Measurements from ENCODE around the gene GRM7. TPM values are rescaled to one million over a fixed set of nuclear protein-coding genes. Genes with fewer than 3 reads are reported as not detected.

GRM7 gene
- total and polyA plus RNA-seq, 5 donors from 2014 or later: not detected

DNA sequence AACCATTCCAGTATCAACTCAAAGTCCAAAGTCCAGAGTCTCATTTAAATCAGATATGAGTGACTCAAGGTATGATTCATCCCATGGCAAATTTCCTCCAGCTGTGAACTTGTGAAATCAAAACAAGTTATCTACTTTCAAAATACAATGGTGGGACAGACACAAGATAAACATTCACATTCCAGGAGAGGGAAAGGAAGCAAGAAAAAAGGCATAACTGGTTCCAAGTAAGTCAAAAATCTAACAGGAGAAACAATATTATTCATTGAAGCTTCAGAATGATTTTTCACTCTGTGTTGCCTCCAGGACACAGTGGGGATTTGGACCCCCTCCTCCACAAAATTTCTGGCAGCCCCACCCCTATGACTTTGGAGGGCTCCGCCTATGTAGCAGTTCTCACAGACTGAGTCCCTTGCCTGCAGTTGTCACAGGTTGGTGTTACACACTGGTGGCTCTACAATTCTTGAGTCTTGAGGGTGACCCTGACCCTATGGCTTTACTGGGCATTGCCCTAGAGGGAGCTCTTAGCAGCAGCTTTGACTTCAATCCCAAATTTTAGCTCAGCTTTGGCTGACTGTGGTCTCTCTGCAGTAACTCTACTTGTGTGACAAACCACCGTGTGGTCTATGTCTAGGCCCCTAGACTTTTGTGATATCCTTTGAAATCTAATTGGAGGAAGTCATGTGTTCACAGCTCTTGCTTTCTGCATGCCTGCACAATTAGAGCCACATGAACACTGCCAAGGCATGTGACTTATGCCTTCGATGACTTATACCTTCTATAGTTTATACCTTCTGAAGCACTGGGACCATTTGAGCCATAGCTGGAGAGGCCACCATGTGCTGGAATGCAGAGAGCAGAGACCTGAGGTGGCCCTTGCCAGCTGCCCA, 644.2 kb downstream of the GRM7 start:
- peaks cover 0 to 10% (median 4%) of the 10 kb centered on the region in 7 donors for H3K9me3 Mint-ChIP-seq
- no peak for ATAC-seq (ENCODE audit: low read depth in 2 of 2)
- H3K27me3 Mint-ChIP-seq: no peaks in the 10 kb centered on the region
- H3K4me1 ChIP-seq (ENCODE audit: control insufficient read depth, insufficient read depth, low read length, poor library complexity, severe bottlenecking): no peaks in the 10 kb centered on the region
- no peaks in the 10 kb centered on the region for H3K4me1 Mint-ChIP-seq
- H3K36me3 ChIP-seq (ENCODE audit: control insufficient read depth, insufficient read depth, low read length): no peaks in the 10 kb centered on the region
- no peak for DNase-seq
- H3K4me3 ChIP-seq (ENCODE audit: low read depth, low read length): no peak overlapping the region
- H3K36me3 Mint-ChIP-seq: no peaks in the 10 kb centered on the region
- no peak overlapping the region for H3K4me3 Mint-ChIP-seq
- H3K27ac Mint-ChIP-seq: no peak overlapping the region
- no peaks in the 10 kb centered on the region for H3K9me3 ChIP-seq (ENCODE audit: control insufficient read depth in 2 of 2, low read length in 2 of 2)
- H3K27ac ChIP-seq (ENCODE audit: insufficient read depth, low read length, poor library complexity, severe bottlenecking): no peak overlapping the region
- H3K27me3 ChIP-seq (ENCODE audit: control insufficient read depth, insufficient read depth, low read length): no peaks in the 10 kb centered on the region

DNA sequence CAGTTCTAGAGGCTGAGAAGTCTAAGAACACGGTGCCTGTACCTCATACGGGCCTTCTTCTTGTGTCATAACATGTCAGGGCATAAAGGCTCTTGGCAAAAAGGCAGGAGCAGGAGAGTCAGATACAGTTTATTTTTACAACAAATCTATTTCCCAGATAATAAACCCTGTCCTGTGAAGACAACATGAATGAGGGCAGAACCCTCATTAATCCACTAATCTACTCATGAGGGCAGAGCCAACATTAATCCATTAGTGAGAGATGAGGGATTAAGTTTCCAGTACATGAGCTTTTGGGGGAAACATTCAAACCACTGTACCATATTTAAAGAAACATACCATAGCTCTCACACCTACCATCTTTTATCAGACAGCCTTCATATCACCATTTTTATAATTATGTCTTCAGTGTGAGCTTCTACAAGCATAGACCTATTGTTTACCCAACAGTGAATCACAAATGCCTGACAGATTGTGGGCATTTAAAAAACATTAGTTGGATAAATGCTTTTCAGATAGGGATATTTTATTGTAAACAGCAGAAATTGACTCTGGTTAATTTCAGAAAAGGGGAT, 645.8 kb downstream of the GRM7 start:
- H3K4me3 ChIP-seq (ENCODE audit: low read depth, low read length): no peak overlapping the region
- ATAC-seq (ENCODE audit: low read depth in 2 of 2) (no peak), DNase-seq (no peak)
- no peaks in the 10 kb centered on the region for H3K27me3 ChIP-seq (ENCODE audit: control insufficient read depth, insufficient read depth, low read length)
- no peaks in the 10 kb centered on the region for H3K36me3 Mint-ChIP-seq
- H3K36me3 ChIP-seq (ENCODE audit: control insufficient read depth, insufficient read depth, low read length): no peaks in the 10 kb centered on the region
- H3K4me1 ChIP-seq (ENCODE audit: control insufficient read depth, insufficient read depth, low read length, poor library complexity, severe bottlenecking): no peaks in the 10 kb centered on the region
- H3K4me3 Mint-ChIP-seq: no peak overlapping the region
- H3K27ac Mint-ChIP-seq: no peak overlapping the region
- no peaks in the 10 kb centered on the region for H3K4me1 Mint-ChIP-seq
- H3K27me3 Mint-ChIP-seq: no peaks in the 10 kb centered on the region
- peaks cover 0 to 10% (median 4%) of the 10 kb centered on the region in 7 donors for H3K9me3 Mint-ChIP-seq
- no peak overlapping the region for H3K27ac ChIP-seq (ENCODE audit: insufficient read depth, low read length, poor library complexity, severe bottlenecking)
- H3K9me3 ChIP-seq (ENCODE audit: control insufficient read depth in 2 of 2, low read length in 2 of 2): no peaks in the 10 kb centered on the region

DNA sequence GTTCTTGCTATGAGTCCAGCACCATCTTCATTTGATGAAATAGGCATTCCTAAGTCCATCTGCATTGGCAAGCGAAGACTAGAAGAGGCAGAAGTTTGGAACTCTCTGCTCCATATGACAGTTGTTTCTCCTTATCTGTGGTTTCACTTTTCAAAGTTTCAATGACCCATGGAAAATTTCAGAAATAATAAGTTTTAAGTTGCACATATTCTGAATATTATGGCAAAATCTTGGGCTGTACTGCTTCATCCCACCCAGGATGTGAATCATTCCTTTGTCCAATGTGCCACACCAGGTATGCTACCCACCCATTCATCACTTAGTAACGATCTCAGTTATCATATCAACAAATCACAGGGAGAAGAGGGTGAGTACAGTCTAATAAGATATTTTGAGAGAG, 647.9 kb downstream of the GRM7 start:
- Histone ChIP-seq H3K4me3 (ENCODE audit: low read depth, low read length) (no peak overlapping the region), H3K27ac (ENCODE audit: insufficient read depth, low read length, poor library complexity, severe bottlenecking) (no peak overlapping the region), H3K36me3 (ENCODE audit: control insufficient read depth, insufficient read depth, low read length) (no peaks in the 10 kb centered on the region), H3K4me1 (ENCODE audit: control insufficient read depth, insufficient read depth, low read length, poor library complexity, severe bottlenecking) (no peaks in the 10 kb centered on the region), H3K27me3 (ENCODE audit: control insufficient read depth, insufficient read depth, low read length) (no peaks in the 10 kb centered on the region), H3K9me3 (ENCODE audit: control insufficient read depth in 2 of 2, low read length in 2 of 2) (no peaks in the 10 kb centered on the region)
- Mint-ChIP-seq H3K27ac (no peak overlapping the region), H3K9me3 (peaks cover 0 to 6% (median 3%) of the 10 kb centered on the region in 7 donors), H3K4me3 (no peak overlapping the region), H3K4me1 (no peaks in the 10 kb centered on the region), H3K36me3 (no peaks in the 10 kb centered on the region), H3K27me3 (no peaks in the 10 kb centered on the region)
- ATAC-seq (ENCODE audit: low read depth in 2 of 2) (no peak), DNase-seq (no peak)

DNA sequence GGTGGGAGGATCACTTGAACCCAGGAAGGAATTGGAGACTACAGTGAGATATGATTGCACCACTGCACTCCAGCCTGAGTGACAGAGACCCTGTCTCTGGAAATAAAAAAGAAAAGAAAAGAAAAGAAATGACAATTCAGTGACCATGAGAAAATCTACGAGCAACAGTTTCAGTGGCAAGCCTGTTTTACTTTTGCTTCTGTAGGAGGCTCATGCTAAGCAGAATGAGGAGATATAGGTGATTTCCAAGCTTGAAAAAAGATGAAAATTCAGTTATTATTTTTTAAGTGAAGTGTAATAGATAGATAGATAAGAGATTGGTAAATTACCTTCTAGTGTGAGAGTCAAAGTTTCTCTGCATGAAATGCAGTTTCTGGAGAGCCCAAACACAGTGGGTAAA, 651.1 kb downstream of the GRM7 start:
- no peaks in the 10 kb centered on the region for H3K36me3 ChIP-seq (ENCODE audit: control insufficient read depth, insufficient read depth, low read length)
- H3K27ac ChIP-seq (ENCODE audit: insufficient read depth, low read length, poor library complexity, severe bottlenecking): no peak overlapping the region
- Mint-ChIP-seq H3K36me3 (no peaks in the 10 kb centered on the region), H3K4me3 (no peak overlapping the region), H3K27me3 (no peaks in the 10 kb centered on the region), H3K27ac (peak overlapping the region in 1 of 3 donors; percentile 69), H3K4me1 (no peaks in the 10 kb centered on the region), H3K9me3 (peaks cover 0 to 5% (median 1%) of the 10 kb centered on the region in 7 donors)
- H3K4me3 ChIP-seq (ENCODE audit: low read depth, low read length): no peak overlapping the region
- H3K27me3 ChIP-seq (ENCODE audit: control insufficient read depth, insufficient read depth, low read length): no peaks in the 10 kb centered on the region
- no peak for ATAC-seq (ENCODE audit: low read depth in 2 of 2)
- DNase-seq: no peak
- no peaks in the 10 kb centered on the region for H3K9me3 ChIP-seq (ENCODE audit: control insufficient read depth in 2 of 2, low read length in 2 of 2)
- no peaks in the 10 kb centered on the region for H3K4me1 ChIP-seq (ENCODE audit: control insufficient read depth, insufficient read depth, low read length, poor library complexity, severe bottlenecking)

DNA sequence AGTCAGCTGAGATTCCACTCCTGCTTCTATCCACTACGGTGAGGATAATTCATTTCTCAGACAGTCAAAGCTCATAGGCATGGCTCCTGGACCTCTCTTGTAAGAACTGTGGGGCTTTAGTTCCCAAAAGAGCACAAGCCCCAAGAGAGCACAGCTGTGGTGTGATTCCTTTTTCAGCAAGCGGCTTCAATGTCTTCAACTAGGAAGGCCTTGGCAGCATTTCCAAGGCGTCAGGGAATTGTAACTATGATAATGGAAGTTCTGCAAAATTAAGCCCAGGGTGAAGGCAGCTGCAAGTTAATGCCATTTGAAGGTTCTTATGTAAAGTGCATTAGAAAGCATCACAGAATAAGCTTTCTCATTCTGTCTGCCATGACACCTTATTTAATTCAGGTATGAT, 657.1 kb downstream of the GRM7 start:
- Histone ChIP-seq H3K4me3 (ENCODE audit: low read depth, low read length) (no peak overlapping the region), H3K4me1 (ENCODE audit: control insufficient read depth, insufficient read depth, low read length, poor library complexity, severe bottlenecking) (no peaks in the 10 kb centered on the region), H3K9me3 (ENCODE audit: control insufficient read depth in 2 of 2, low read length in 2 of 2) (peaks cover 0 to under 1% of the 10 kb centered on the region in 2 experiments), H3K27me3 (ENCODE audit: control insufficient read depth, insufficient read depth, low read length) (no peaks in the 10 kb centered on the region), H3K27ac (ENCODE audit: insufficient read depth, low read length, poor library complexity, severe bottlenecking) (no peak overlapping the region), H3K36me3 (ENCODE audit: control insufficient read depth, insufficient read depth, low read length) (no peaks in the 10 kb centered on the region)
- ATAC-seq (ENCODE audit: low read depth in 2 of 2) (no peak), DNase-seq (no peak)
- no peaks in the 10 kb centered on the region for H3K36me3 Mint-ChIP-seq
- no peak overlapping the region for H3K4me3 Mint-ChIP-seq
- H3K9me3 Mint-ChIP-seq: peaks cover 0 to 4% (median 2%) of the 10 kb centered on the region in 7 donors
- no peaks in the 10 kb centered on the region for H3K27me3 Mint-ChIP-seq
- no peaks in the 10 kb centered on the region for H3K4me1 Mint-ChIP-seq
- no peak overlapping the region for H3K27ac Mint-ChIP-seq

DNA sequence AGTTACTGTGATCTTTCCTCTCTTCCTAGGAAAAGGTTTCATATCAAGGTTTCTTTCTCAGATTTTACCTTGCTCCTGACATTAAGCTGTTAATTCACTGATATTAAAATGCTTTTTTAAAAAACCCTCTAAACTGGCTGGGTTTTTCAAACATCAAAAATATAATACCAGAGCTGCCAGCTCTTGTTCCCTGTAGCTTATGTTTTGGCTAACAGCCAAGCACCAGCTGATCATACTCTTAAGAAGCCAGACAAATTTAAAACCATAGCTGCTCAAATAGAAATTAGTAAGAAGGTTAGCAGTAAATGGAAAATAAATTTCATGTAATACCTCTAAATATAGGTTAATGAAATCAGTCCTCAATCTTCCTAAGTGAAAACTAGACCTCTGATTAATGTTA, 657.5 kb downstream of the GRM7 start:
- no peaks in the 10 kb centered on the region for H3K36me3 ChIP-seq (ENCODE audit: control insufficient read depth, insufficient read depth, low read length)
- H3K27me3 ChIP-seq (ENCODE audit: control insufficient read depth, insufficient read depth, low read length): no peaks in the 10 kb centered on the region
- DNase-seq: no peak
- H3K36me3 Mint-ChIP-seq: no peaks in the 10 kb centered on the region
- no peaks in the 10 kb centered on the region for H3K4me1 ChIP-seq (ENCODE audit: control insufficient read depth, insufficient read depth, low read length, poor library complexity, severe bottlenecking)
- H3K27me3 Mint-ChIP-seq: no peaks in the 10 kb centered on the region
- H3K27ac ChIP-seq (ENCODE audit: insufficient read depth, low read length, poor library complexity, severe bottlenecking): no peak overlapping the region
- H3K4me3 Mint-ChIP-seq: no peak overlapping the region
- peaks cover 0 to 4% (median 2%) of the 10 kb centered on the region in 7 donors for H3K9me3 Mint-ChIP-seq
- ATAC-seq (ENCODE audit: low read depth in 2 of 2): no peak
- peaks cover 0 to 5% of the 10 kb centered on the region in 2 experiments for H3K9me3 ChIP-seq (ENCODE audit: control insufficient read depth in 2 of 2, low read length in 2 of 2)
- H3K27ac Mint-ChIP-seq: no peak overlapping the region
- no peaks in the 10 kb centered on the region for H3K4me1 Mint-ChIP-seq
- H3K4me3 ChIP-seq (ENCODE audit: low read depth, low read length): no peak overlapping the region

DNA sequence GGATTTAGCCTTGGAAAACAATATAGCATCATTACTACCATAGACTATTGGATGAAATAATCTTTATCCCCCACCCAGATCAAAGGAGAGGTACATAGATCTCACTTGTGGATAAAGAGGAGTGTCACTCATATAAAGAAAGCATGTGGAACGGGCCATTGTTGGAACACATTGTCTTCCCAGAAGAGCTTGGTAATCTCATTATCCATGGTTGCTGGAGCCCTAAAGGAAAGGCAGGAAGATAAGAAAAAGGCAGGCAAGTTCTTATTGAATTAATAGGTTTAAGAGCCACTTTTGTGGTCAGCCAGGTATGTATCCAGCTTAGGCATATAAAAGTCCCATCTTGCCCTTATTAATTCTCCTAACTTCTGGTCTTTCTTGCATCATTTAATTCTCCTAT, 659.1 kb downstream of the GRM7 start:
- Mint-ChIP-seq H3K36me3 (no peaks in the 10 kb centered on the region), H3K27me3 (no peaks in the 10 kb centered on the region), H3K9me3 (peaks cover 0 to 4% (median 4%) of the 10 kb centered on the region in 7 donors), H3K4me1 (no peaks in the 10 kb centered on the region), H3K4me3 (no peak overlapping the region), H3K27ac (no peak overlapping the region)
- H3K27me3 ChIP-seq (ENCODE audit: control insufficient read depth, insufficient read depth, low read length): no peaks in the 10 kb centered on the region
- H3K27ac ChIP-seq (ENCODE audit: insufficient read depth, low read length, poor library complexity, severe bottlenecking): no peak overlapping the region
- H3K4me1 ChIP-seq (ENCODE audit: control insufficient read depth, insufficient read depth, low read length, poor library complexity, severe bottlenecking): no peaks in the 10 kb centered on the region
- no peak overlapping the region for H3K4me3 ChIP-seq (ENCODE audit: low read depth, low read length)
- ATAC-seq (ENCODE audit: low read depth in 2 of 2): no peak
- no peaks in the 10 kb centered on the region for H3K36me3 ChIP-seq (ENCODE audit: control insufficient read depth, insufficient read depth, low read length)
- H3K9me3 ChIP-seq (ENCODE audit: control insufficient read depth in 2 of 2, low read length in 2 of 2): peaks cover 0 to 9% of the 10 kb centered on the region in 2 experiments
- no peak for DNase-seq

Measured in CD4-positive, CD25-positive, alpha-beta regulatory T cell (primary cell).